HG03175 (cell line): ENCODE results near the gene CACNB2.

Experiments
- ATAC-seq: cut with Tn5 transposase; IDR thresholded peaks from one replicate; pipeline ENCODE4 v1.9.1; 2021; ENCODE audit warnings: mild to moderate bottlenecking, moderate library complexity; ENCODE audit not compliant: unreplicated experiment

Gene CACNB2

GRCh38 chr10:18140149-18140956, at the start of gene CACNB2:
Gene CACNB2 (plus strand): TSS chr10:18140424.
- no peak for ATAC-seq

- ATAC-seq = no peak
These were observed 45.9 kb upstream of the CACNB2 start for GRCh38 chr10:18094332-18094731.

GRCh38 chr10:18094793-18095192, 45.4 kb upstream of the CACNB2 start:
- no peak for ATAC-seq

GRCh38 chr10:18097524-18097923, 42.7 kb upstream of the CACNB2 start:
- ATAC-seq = no peak

GRCh38 chr10:18098201-18098600, 42.0 kb upstream of the CACNB2 start:
- no peak for ATAC-seq

- no peak for ATAC-seq
These were observed 40.8 kb upstream of the CACNB2 start for GRCh38 chr10:18099415-18099814.

GRCh38 chr10:18100669-18101068, 39.6 kb upstream of the CACNB2 start:
- no peak for ATAC-seq

GRCh38 chr10:18102404-18102803, 37.8 kb upstream of the CACNB2 start:
- ATAC-seq = no peak

- peak; percentile 58 for ATAC-seq
These were observed 35.9 kb upstream of the CACNB2 start for GRCh38 chr10:18104223-18104872.

GRCh38 chr10:18109341-18109870, 30.8 kb upstream of the CACNB2 start:
- no peak for ATAC-seq

GRCh38 chr10:18113881-18114280, 26.3 kb upstream of the CACNB2 start:
- ATAC-seq = no peak

- no peak for ATAC-seq
These were observed 22.9 kb upstream of the CACNB2 start for GRCh38 chr10:18117276-18117675.

GRCh38 chr10:18122753-18123152, 17.5 kb upstream of the CACNB2 start:
- ATAC-seq = no peak

- no peak for ATAC-seq
These were observed 7.2 kb upstream of the CACNB2 start for GRCh38 chr10:18133046-18133445.

GRCh38 chr10:18134509-18134908, 5.7 kb upstream of the CACNB2 start:
- ATAC-seq = no peak

GRCh38 chr10:18134921-18135320, 5.3 kb upstream of the CACNB2 start:
- no peak for ATAC-seq

- ATAC-seq = no peak
These were observed 4.0 kb upstream of the CACNB2 start for GRCh38 chr10:18136073-18136791.

- ATAC-seq = no peak
These were observed 3.1 kb upstream of the CACNB2 start for GRCh38 chr10:18137111-18137510.

- ATAC-seq = no peak
These were observed 977 bp downstream of the CACNB2 start for GRCh38 chr10:18140957-18141845.

- ATAC-seq = no peak
These were observed 1.9 kb downstream of the CACNB2 start for GRCh38 chr10:18142151-18142550.

GRCh38 chr10:18144396-18144795, 4.2 kb downstream of the CACNB2 start:
- no peak for ATAC-seq
